HCT116 (cell line): ENCODE measurements around the gene GALR2. TPM values are rescaled to one million over a fixed set of nuclear protein-coding genes. Genes with fewer than 3 reads are reported as not detected.
"Not testable (repeated sequence)": the region's sequence is repeated elsewhere in the genome, so short reads cannot be mapped to it uniquely, and the experiment has no call there.

Experiments used
- ATAC-seq: fragments of 200-7000 bp; cut with Tn5 transposase; 2 replicates; pipeline ENCODE4 v1.9.1; 2020; ENCODE audit warnings: mild to moderate bottlenecking, moderate library complexity
- BruUV-seq: library from RNA; stranded (reverse); fragments of 400-500 nt; replicated peaks from 2 replicates; lab custom pipeline; 2021; lab: Mats Ljungman, UMichigan
- CTCF ChIA-PET: fragments of 300-600 bp; sonication (Branson Sonifier 250); formaldehyde crosslinking; loops from one replicate; lab custom pipeline; 2021; ENCODE audit warnings: antibody characterized with exemption; lab: Charles Lee
- POLR2A ChIA-PET: fragments of 300-600, 350-600 bp; sonication (Branson Sonifier 250); formaldehyde crosslinking; loops from one replicate; lab custom pipeline; 2021; ENCODE audit warnings: antibody characterized with exemption; lab: Charles Lee
- RAD21 ChIA-PET, 2 experiments: fragments of 300-600 bp; sonication (Branson Sonifier 250); formaldehyde crosslinking; loops; one replicate each; lab custom pipeline; 2023; ENCODE audit warnings: low total read pairs in 2 of 2; ENCODE audit not compliant: uncharacterized antibody in 2 of 2, unreplicated experiment in 2 of 2, low non-redundant PET in 1 of 2; lab: Charles Lee
- DNase-seq: peaks from one replicate; pipeline ENCODE4 v3.0.0-alpha.2; 2010; ENCODE audit warnings: low read depth, low spot score
- H2AFZ ChIP-seq: fragments of 200-600 bp; shearing (Covaris generic), sonication (generic); 2 replicates; pipeline ENCODE4 v1.6.1; 2017; ENCODE audit warnings: low read depth, mixed run types, mixed read lengths, antibody characterized with exemption, low read length; ENCODE audit not compliant: poor library complexity, severe bottlenecking
- H3K27ac ChIP-seq: 2 replicates; pipeline ENCODE4 v1.5.1; 2012; ENCODE audit warnings: low read depth, low read length
- H3K27me3 ChIP-seq: fragments of 200-600 bp; sonication (generic); 2 replicates; pipeline ENCODE4 v1.6.1; 2016; ENCODE audit warnings: mixed run types, low read length, mixed read lengths; ENCODE audit not compliant: insufficient read depth
- H3K36me3 ChIP-seq, 2 experiments: fragments of 200-500 bp in 1 of 2; fragments of 200-600 bp in 1 of 2; sonication (Bioruptor generic) in 1 of 2; sonication (generic) in 1 of 2; 2 replicates each; pipeline versions ENCODE4 v1.5.1 to v1.6.1; 2014 to 2016; ENCODE audit warnings: low read length in 2 of 2, inconsistent platforms in 1 of 2, mixed read lengths in 1 of 2, mixed run types in 1 of 2; ENCODE audit not compliant: insufficient read depth in 2 of 2, control insufficient read depth in 1 of 2
- H3K4me1 ChIP-seq, 2 experiments: fragments of 200-600 bp in 1 of 2; sonication (generic) in 1 of 2; 2 replicates each; pipeline versions ENCODE4 v1.5.1 to v1.6.1; 2012 to 2017; ENCODE audit warnings: low read length in 2 of 2, inconsistent platforms in 1 of 2, mild to moderate bottlenecking in 1 of 2, mixed read lengths in 1 of 2, mixed run types in 1 of 2, moderate library complexity in 1 of 2; ENCODE audit not compliant: insufficient read depth in 2 of 2, control insufficient read depth in 1 of 2
- H3K4me2 ChIP-seq: fragments of 200-600 bp; sonication (generic); 2 replicates; pipeline ENCODE4 v1.6.1; 2017; ENCODE audit warnings: mixed run types, low read length, mixed read lengths
- H3K4me3 ChIP-seq, 2 experiments: fragments of 200-600 bp in 1 of 2; sonication (generic) in 1 of 2; replicated peaks in 1 of 2; 2 replicates each; pipeline ENCODE4 v1.5.1; 2011 to 2016; ENCODE audit warnings: low read length in 2 of 2, control low read depth in 1 of 2, low read depth in 1 of 2, mild to moderate bottlenecking in 1 of 2, mixed read lengths in 1 of 2, mixed run types in 1 of 2
- H3K79me2 ChIP-seq: fragments of 200-600 bp; sonication (generic); 2 replicates; pipeline ENCODE4 v1.6.1; 2017; ENCODE audit warnings: mild to moderate bottlenecking, mixed run types, low read length, moderate library complexity, mixed read lengths; ENCODE audit not compliant: insufficient read depth
- H3K9ac ChIP-seq: fragments of 200-600 bp; sonication (generic); 2 replicates; pipeline ENCODE4 v1.6.1; 2016; ENCODE audit warnings: low read length, mixed read lengths
- H3K9me2 ChIP-seq: fragments of 200-600 bp; sonication (generic), shearing (Covaris generic); 2 replicates; pipeline ENCODE4 v1.6.1; 2017; ENCODE audit warnings: mixed run types, mild to moderate bottlenecking, moderate library complexity; ENCODE audit not compliant: insufficient read depth
- H3K9me3 ChIP-seq, 2 experiments: fragments of 200-500 bp in 1 of 2; fragments of 200-600 bp in 1 of 2; sonication (Bioruptor generic) in 1 of 2; sonication (generic) in 1 of 2; 2 replicates each; pipeline ENCODE4 v1.6.1; 2014 to 2017; ENCODE audit warnings: low read length in 2 of 2, mixed read lengths in 2 of 2, inconsistent platforms in 1 of 2, low read depth in 1 of 2, mild to moderate bottlenecking in 1 of 2, mixed run types in 1 of 2, moderate library complexity in 1 of 2; ENCODE audit not compliant: control insufficient read depth in 1 of 2, insufficient read depth in 1 of 2
- H4K20me1 ChIP-seq: fragments of 200-600 bp; sonication (generic), shearing (Covaris generic); 2 replicates; pipeline ENCODE4 v1.6.1; 2017; ENCODE audit warnings: mixed run types, mild to moderate bottlenecking, moderate library complexity; ENCODE audit not compliant: insufficient read depth
- CBX3 ChIP-seq: IDR thresholded peaks from 2 replicates; pipeline ENCODE4 v1.6.1; 2012; ENCODE audit warnings: low read depth
- EGR1 ChIP-seq: IDR thresholded peaks from 2 replicates; pipeline ENCODE4 v1.6.1; 2012; ENCODE audit warnings: low read depth
- ELF1 ChIP-seq: IDR thresholded peaks from 2 replicates; pipeline ENCODE4 v1.6.1; 2012; ENCODE audit warnings: low read depth, borderline replicate concordance
- RAD21 ChIP-seq: IDR thresholded peaks from 2 replicates; pipeline ENCODE4 v1.6.1; 2012; ENCODE audit warnings: low read depth, mild to moderate bottlenecking
- REST ChIP-seq: IDR thresholded peaks from 2 replicates; pipeline ENCODE4 v1.6.1; 2012; ENCODE audit warnings: low read depth
- ZFX ChIP-seq: fragments of 450-650 bp; IDR thresholded peaks from 2 replicates; pipeline ENCODE4 v1.6.1; 2017
- intact Hi-C: fragments of 100-400 bp; cut with micrococcal nuclease; formaldehyde crosslinking; loops from 2 replicates; pipeline ENCODE4 v1.10.0; 2022
- total RNA-seq: library from RNA; stranded (reverse); gene quantifications from one replicate; pipeline ENCODE4 v1.2.1, GENCODE V29; 2021; ENCODE audit not compliant: unreplicated experiment
- TF ChIP-seq, protein P1 (sequence below): IDR thresholded peaks from 2 replicates; pipeline ENCODE4 v1.6.1; 2012

Gene GALR2
- total RNA-seq, 1 experiment from 2014 or later = 0.27 TPM

DNA sequence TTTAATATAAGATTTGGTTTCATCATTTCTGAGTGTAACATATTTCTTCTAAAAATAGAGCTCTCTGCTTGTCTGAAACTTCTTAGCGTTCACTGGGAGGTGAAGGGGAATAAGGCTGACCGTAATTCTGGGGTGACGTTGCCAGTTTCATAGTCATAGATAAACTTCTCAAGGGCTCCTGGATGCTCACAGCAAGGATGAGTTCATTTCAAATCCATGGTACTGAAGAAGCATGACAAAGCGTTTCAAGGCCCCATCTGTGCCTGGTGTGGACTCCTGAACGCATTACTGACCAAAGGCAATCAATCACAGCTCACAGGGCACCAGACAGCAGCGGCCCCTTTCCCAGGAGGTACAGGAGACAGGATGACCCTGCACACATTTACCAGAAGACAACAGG is 35.5 kb upstream of the GALR2 start (continued):
- TF ChIP-seq REST (no peak), EGR1 (no peak), ELF1 (no peak), RAD21 (no peak)
- TF ChIP-seq, protein P1, sequence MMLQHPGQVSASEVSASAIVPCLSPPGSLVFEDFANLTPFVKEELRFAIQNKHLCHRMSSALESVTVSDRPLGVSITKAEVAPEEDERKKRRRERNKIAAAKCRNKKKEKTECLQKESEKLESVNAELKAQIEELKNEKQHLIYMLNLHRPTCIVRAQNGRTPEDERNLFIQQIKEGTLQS = no peak

DNA sequence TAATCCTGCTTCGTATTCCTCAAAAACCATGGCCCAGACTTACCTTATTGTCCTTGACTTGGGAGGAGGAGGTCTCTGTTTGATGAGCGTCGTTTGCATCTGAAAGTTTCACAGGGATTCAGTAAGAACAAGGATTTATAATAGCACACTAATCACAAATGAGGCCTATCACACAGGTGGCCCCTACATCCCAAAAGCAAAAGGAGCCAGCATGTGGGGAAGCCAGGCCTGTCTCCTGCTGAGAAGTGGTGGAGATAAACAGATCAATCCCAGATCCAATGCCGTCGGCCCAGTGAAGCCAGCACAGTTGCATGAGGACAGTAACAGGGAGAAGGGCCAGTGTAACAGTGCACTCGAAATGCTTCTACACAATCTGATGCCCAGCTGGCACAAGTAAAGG is 34.2 kb upstream of the GALR2 start:
- POLR2A ChIA-PET = interaction anchor here (1.6 kb wide), 1 partner anchor 11 kb away, joined by 5 read pairs; no protein-coding TSS in a partner anchor

GRCh38 chr17:76042868-76043267 is 31.7 kb upstream of the GALR2 start:
- intact Hi-C loops, H3K4me2 ChIP-seq, POLR2A ChIA-PET, H3K27ac ChIP-seq, H4K20me1 ChIP-seq, H3K27me3 ChIP-seq, H2AFZ ChIP-seq, H3K79me2 ChIP-seq, H3K4me1 ChIP-seq, BruUV-seq, H3K9me2 ChIP-seq, H3K4me3 ChIP-seq, DNase-seq, RAD21 ChIA-PET, H3K9me3 ChIP-seq, H3K9ac ChIP-seq, CTCF ChIA-PET, ATAC-seq: not testable (repeated sequence)
- H3K36me3 ChIP-seq = peaks cover 73 to 83% of the 10 kb centered on the region in 2 experiments

More for the DNA sequence above, 34.2 kb upstream of the GALR2 start:
- H3K27me3 ChIP-seq = no peaks in the 10 kb centered on the region
- CTCF ChIA-PET = no interaction called here
- H3K4me2 ChIP-seq = no peak overlapping the region
- H2AFZ ChIP-seq = no peak overlapping the region
- no peak for ATAC-seq
- no peak overlapping the region for H3K4me3 ChIP-seq
- intact Hi-C loops = no loop called here
- no peak overlapping the region for H3K27ac ChIP-seq
- H3K79me2 ChIP-seq = no peaks in the 10 kb centered on the region
- no peaks in the 10 kb centered on the region for H3K9me3 ChIP-seq
- no peak for DNase-seq
- BruUV-seq = no TSS peak
- no peaks in the 10 kb centered on the region for H4K20me1 ChIP-seq
- H3K9ac ChIP-seq = no peak overlapping the region
- H3K9me2 ChIP-seq = no peaks in the 10 kb centered on the region
- peak; percentile 22; the same call in 1 of the 2 replicates for TF ChIP-seq ZFX
- no peak for TF ChIP-seq CBX3
- TF ChIP-seq, all 23 proteins: peak for 1
- Histone ChIP-seq H3K4me1 (no peaks in the 10 kb centered on the region), H3K36me3 (peaks cover 57 to 63% of the 10 kb centered on the region in 2 experiments)
- RAD21 ChIA-PET = no interaction called here

DNA sequence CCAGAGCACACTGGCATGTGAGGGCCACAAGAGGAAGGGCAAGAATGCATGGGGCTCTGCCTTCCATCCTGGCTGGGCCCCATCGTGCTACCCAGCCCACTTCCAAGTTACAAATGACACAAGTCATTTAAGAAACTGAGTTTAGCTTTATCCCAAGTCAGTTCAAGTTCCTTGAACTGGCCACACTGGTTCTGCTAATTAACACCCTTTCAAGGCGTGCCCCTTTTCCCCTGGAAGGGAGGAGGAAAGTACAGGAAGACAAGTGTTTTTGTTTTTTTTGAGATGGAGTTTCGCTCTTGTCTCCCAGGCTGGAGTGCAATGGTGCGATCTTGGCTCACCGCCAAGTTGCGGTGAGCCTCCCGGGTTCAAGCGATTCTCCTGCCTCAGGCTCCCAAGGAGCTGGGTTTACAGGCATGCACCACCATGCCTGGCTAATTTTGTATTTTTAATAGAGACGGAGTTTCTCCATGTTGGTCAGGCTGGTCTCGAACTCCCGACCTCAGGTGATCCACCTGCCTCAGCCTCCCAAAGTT is 30.0 kb upstream of the GALR2 start:
- CTCF ChIA-PET, DNase-seq, H3K4me1 ChIP-seq, intact Hi-C loops, BruUV-seq, RAD21 ChIA-PET, H3K27ac ChIP-seq, ATAC-seq, H2AFZ ChIP-seq, H3K27me3 ChIP-seq, H3K9ac ChIP-seq, H3K4me3 ChIP-seq, H3K9me2 ChIP-seq, H3K79me2 ChIP-seq, H3K9me3 ChIP-seq, H4K20me1 ChIP-seq, POLR2A ChIA-PET, H3K4me2 ChIP-seq: not testable (repeated sequence)
- H3K36me3 ChIP-seq = peaks cover 73 to 85% of the 10 kb centered on the region in 2 experiments
